Endothelial cell of umbilical vein (primary cell): ENCODE results near the gene MICA. TPM values are rescaled to one million over a fixed set of nuclear protein-coding genes. Genes with fewer than 3 reads are reported as not detected.

Source experiments
- BruUV-seq: library from RNA; stranded (reverse); fragments of 400-500 nt; replicated peaks from 2 replicates; lab custom pipeline; 2021; lab: Mats Ljungman, UMichigan
- CTCF ChIA-PET: fragments of 300-600, 350-600 bp; sonication (Branson Sonifier 250); formaldehyde crosslinking; loops from one replicate; lab custom pipeline; 2021; ENCODE audit warnings: antibody characterized with exemption, inconsistent platforms; lab: Charles Lee
- POLR2A ChIA-PET: fragments of 300-600, 350-600 bp; sonication (Branson Sonifier 250); formaldehyde crosslinking; loops from one replicate; lab custom pipeline; 2021; ENCODE audit warnings: antibody characterized with exemption, inconsistent platforms; lab: Charles Lee
- DNase-seq: peaks from one replicate; pipeline ENCODE4 v3.0.0-alpha.2; 2011; ENCODE audit warnings: low read depth, low spot score
- FAIRE-seq: peaks from 2 replicates; lab custom pipeline; 2011; peaks lifted over from hg19 to GRCh38; lab: Jason Lieb, UNC
- H2AFZ ChIP-seq: 2 replicates; pipeline ENCODE4 v1.6.0; 2012; ENCODE audit warnings: low read depth, low read length, control low read depth, inconsistent platforms
- H3K27ac ChIP-seq: 2 replicates; pipeline ENCODE4 v1.5.1; 2011; ENCODE audit warnings: low read depth, mild to moderate bottlenecking, control low read depth, low read length, moderate library complexity; ENCODE audit not compliant: insufficient read depth
- H3K27me3 ChIP-seq, 2 experiments: 2 replicates each; pipeline versions ENCODE4 v1.6.0 to v1.6.1; 2011; ENCODE audit warnings: low read length in 2 of 2, mixed read lengths in 1 of 2; ENCODE audit not compliant: control insufficient read depth in 2 of 2, insufficient read depth in 2 of 2
- H3K36me3 ChIP-seq, 2 experiments: 2 replicates in 1 of 2; 3 replicates in 1 of 2; pipeline ENCODE4 v1.5.1; 2011; ENCODE audit warnings: low read length in 2 of 2, mild to moderate bottlenecking in 1 of 2, moderate library complexity in 1 of 2; ENCODE audit not compliant: control insufficient read depth in 2 of 2, insufficient read depth in 2 of 2; ENCODE audit errors: extremely low read depth in 1 of 2
- H3K4me1 ChIP-seq: 3 replicates; pipeline ENCODE4 v1.5.1; 2011; ENCODE audit warnings: mild to moderate bottlenecking, low read length; ENCODE audit not compliant: control insufficient read depth, insufficient read depth; ENCODE audit errors: extremely low read depth
- H3K4me2 ChIP-seq: 2 replicates; pipeline ENCODE4 v1.6.1; 2011; ENCODE audit warnings: low read length, control low read depth, mixed read lengths; ENCODE audit not compliant: insufficient read depth
- H3K4me3 ChIP-seq, 3 experiments: fragments of 200-600 bp in 1 of 3; sonication (generic), shearing (Covaris generic) in 1 of 3; replicated peaks in 1 of 3; 2 replicates each; pipeline ENCODE4 v1.5.1; 2011 to 2016; ENCODE audit warnings: control low read depth in 3 of 3, low read length in 3 of 3, mild to moderate bottlenecking in 2 of 3, inconsistent platforms in 1 of 3, low read depth in 1 of 3, moderate library complexity in 1 of 3; ENCODE audit not compliant: insufficient read depth in 1 of 3
- H3K79me2 ChIP-seq: 2 replicates; pipeline ENCODE4 v1.6.0; 2012; ENCODE audit warnings: low read length, inconsistent platforms; ENCODE audit not compliant: control insufficient read depth, insufficient read depth
- H3K9ac ChIP-seq: replicated peaks from 2 replicates; pipeline ENCODE3; 2011; ENCODE audit warnings: low read length, control low read depth; ENCODE audit not compliant: insufficient read depth; ENCODE audit errors: extremely low read depth
- H3K9me1 ChIP-seq: replicated peaks from 3 replicates; pipeline ENCODE4 v1.6.0; 2011; ENCODE audit warnings: mild to moderate bottlenecking, low read length; ENCODE audit not compliant: control insufficient read depth, insufficient read depth; ENCODE audit errors: extremely low read depth
- H3K9me3 ChIP-seq: replicated peaks from 2 replicates; pipeline ENCODE4 v1.5.1; 2012; ENCODE audit warnings: low read length, inconsistent platforms; ENCODE audit not compliant: control insufficient read depth, insufficient read depth
- H4K20me1 ChIP-seq: replicated peaks from 2 replicates; pipeline ENCODE3; 2011; ENCODE audit warnings: mild to moderate bottlenecking, low read length; ENCODE audit not compliant: control insufficient read depth, insufficient read depth; ENCODE audit errors: extremely low read depth
- EZH2 ChIP-seq: IDR thresholded peaks from 2 replicates; pipeline ENCODE4 v1.6.1; 2012; ENCODE audit warnings: borderline replicate concordance, low read depth, mild to moderate bottlenecking, moderate library complexity, low read length, inconsistent platforms; ENCODE audit not compliant: severe bottlenecking
- FOS ChIP-seq: IDR thresholded peaks from 2 replicates; pipeline ENCODE4 v1.6.1; 2011; ENCODE audit warnings: mild to moderate bottlenecking, low read length, moderate library complexity, borderline replicate concordance; ENCODE audit not compliant: insufficient read depth
- GATA2 ChIP-seq: IDR thresholded peaks from 2 replicates; pipeline ENCODE4 v1.7.0; 2011; ENCODE audit warnings: low read depth, mild to moderate bottlenecking, moderate library complexity, mixed read lengths, low read length; ENCODE audit not compliant: insufficient read length, insufficient read depth
- JUN ChIP-seq: IDR thresholded peaks from 2 replicates; pipeline ENCODE4 v1.6.1; 2011; ENCODE audit warnings: borderline replicate concordance, low read depth; ENCODE audit not compliant: insufficient read length, insufficient read depth
- MYC ChIP-seq: IDR thresholded peaks from one replicate; pipeline ENCODE4 v1.6.1; 2011; ENCODE audit warnings: mild to moderate bottlenecking, low read depth, low read length
- POLR2A ChIP-seq: IDR thresholded peaks from 2 replicates; pipeline ENCODE4 v1.6.1; 2012; ENCODE audit warnings: low read depth, mild to moderate bottlenecking, control low read depth, low read length
- POLR2AphosphoS5 ChIP-seq: IDR thresholded peaks from 2 replicates; pipeline ENCODE4 v1.6.1; 2012; ENCODE audit warnings: low read depth, mild to moderate bottlenecking, control low read depth, low read length, moderate library complexity; ENCODE audit not compliant: insufficient read depth
- dilution Hi-C: fragments of 300-500 bp; cut with MboI; formaldehyde crosslinking; loops from one replicate; pipeline ENCODE4 v1.15.0; 2019; ENCODE audit warnings: low sequenced_read_pairs; ENCODE audit not compliant: extremely low pct_ligation_motif_present
- intact Hi-C: fragments of 100-400 bp; cut with micrococcal nuclease; formaldehyde crosslinking; loops from one replicate; pipeline ENCODE4 v1.10.0; 2022
- polyA plus RNA-seq, 4 experiments: library from polyadenylated mRNA; depleted of rRNA in 3 of 4; stranded (reverse) in 3 of 4; unstranded in 1 of 4; fragments of >200 nt; gene quantifications; 2 replicates each; pipeline versions ENCODE4 v1.2.1 to v1.2.3, GENCODE V29; 2011 to 2012; ENCODE audit warnings: missing spikeins in 1 of 4
- total RNA-seq: library from RNA; stranded (reverse); gene quantifications from 2 replicates; pipeline ENCODE4 v1.2.3, GENCODE V29; 2021
- TF ChIP-seq, protein P1 (sequence below): IDR thresholded peaks from 2 replicates; pipeline ENCODE4 v1.6.1; 2011; ENCODE audit not compliant: insufficient read depth, insufficient read length
- TF ChIP-seq, protein P2 (sequence below), 2 donors: IDR thresholded peaks; 1 replicate in 1 of 2; 2 replicates in 1 of 2; pipeline ENCODE4 v1.5.1; 2011; ENCODE audit warnings: low read length in 2 of 2, mild to moderate bottlenecking in 2 of 2, moderate library complexity in 2 of 2, control low read depth in 1 of 2, inconsistent platforms in 1 of 2, low read depth in 1 of 2; ENCODE audit not compliant: insufficient read depth in 1 of 2; ENCODE audit errors: extremely low read depth in 1 of 2

MICA gene
- total and polyA plus RNA-seq, 2 donors (not counting 3 experiments of a cell fraction or from before 2014, with no cell fraction given): 42.5 to 99.3 TPM

GRCh38 chr6:31368461-31368860 is 34.9 kb upstream of the MICA start:
- H3K9ac ChIP-seq: no peak overlapping the region
- H3K4me2 ChIP-seq: no peak overlapping the region
- peaks cover 31 to 33% of the 10 kb centered on the region in 2 experiments for H3K27me3 ChIP-seq
- H3K36me3 ChIP-seq: no peaks in the 10 kb centered on the region
- POLR2A ChIA-PET: no interaction called here
- no peak overlapping the region for H3K27ac ChIP-seq
- DNase-seq (no peak), FAIRE-seq (no peak)
- H3K4me3 ChIP-seq: no peak overlapping the region
- no peak overlapping the region for H2AFZ ChIP-seq
- no peaks in the 10 kb centered on the region for H3K9me3 ChIP-seq
- no peaks in the 10 kb centered on the region for H3K79me2 ChIP-seq
- no peaks in the 10 kb centered on the region for H3K9me1 ChIP-seq
- H3K4me1 ChIP-seq: no peaks in the 10 kb centered on the region
- no peaks in the 10 kb centered on the region for H4K20me1 ChIP-seq
- intact Hi-C loops (no loop called here), dilution Hi-C loops (no loop called here)
- BruUV-seq: no TSS peak
- CTCF ChIA-PET: interaction anchor here (2.9 to 4.8 kb wide), 3 partner anchors 8 to 231 kb away, joined by 29 to 233 read pairs (median 33); partner anchors contain the start of gene PSORS1C2
- no peak for TF ChIP-seq JUN
- TF ChIP-seq, protein P1, sequence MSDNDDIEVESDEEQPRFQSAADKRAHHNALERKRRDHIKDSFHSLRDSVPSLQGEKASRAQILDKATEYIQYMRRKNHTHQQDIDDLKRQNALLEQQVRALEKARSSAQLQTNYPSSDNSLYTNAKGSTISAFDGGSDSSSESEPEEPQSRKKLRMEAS: no peak
- no peak for TF ChIP-seq EZH2
- no peak for TF ChIP-seq MYC
- TF ChIP-seq, protein P2, sequence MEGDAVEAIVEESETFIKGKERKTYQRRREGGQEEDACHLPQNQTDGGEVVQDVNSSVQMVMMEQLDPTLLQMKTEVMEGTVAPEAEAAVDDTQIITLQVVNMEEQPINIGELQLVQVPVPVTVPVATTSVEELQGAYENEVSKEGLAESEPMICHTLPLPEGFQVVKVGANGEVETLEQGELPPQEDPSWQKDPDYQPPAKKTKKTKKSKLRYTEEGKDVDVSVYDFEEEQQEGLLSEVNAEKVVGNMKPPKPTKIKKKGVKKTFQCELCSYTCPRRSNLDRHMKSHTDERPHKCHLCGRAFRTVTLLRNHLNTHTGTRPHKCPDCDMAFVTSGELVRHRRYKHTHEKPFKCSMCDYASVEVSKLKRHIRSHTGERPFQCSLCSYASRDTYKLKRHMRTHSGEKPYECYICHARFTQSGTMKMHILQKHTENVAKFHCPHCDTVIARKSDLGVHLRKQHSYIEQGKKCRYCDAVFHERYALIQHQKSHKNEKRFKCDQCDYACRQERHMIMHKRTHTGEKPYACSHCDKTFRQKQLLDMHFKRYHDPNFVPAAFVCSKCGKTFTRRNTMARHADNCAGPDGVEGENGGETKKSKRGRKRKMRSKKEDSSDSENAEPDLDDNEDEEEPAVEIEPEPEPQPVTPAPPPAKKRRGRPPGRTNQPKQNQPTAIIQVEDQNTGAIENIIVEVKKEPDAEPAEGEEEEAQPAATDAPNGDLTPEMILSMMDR (IDR thresholded peaks at IDR 0.05; ENCODE audit: extremely low read depth in 1 of 2, insufficient read depth in 1 of 2, low read depth in 1 of 2, low read length in 2 of 2): no peak
- TF ChIP-seq POLR2AphosphoS5: no peak
- no peak for TF ChIP-seq POLR2A
- no peak for TF ChIP-seq GATA2
- no peak for TF ChIP-seq FOS
